Measurements from ENCODE around the gene GRID2IP.
"Not testable (repeated sequence)": the region's sequence is repeated elsewhere in the genome, so short reads cannot be mapped to it uniquely, and the experiment has no call there.

The GRID2IP gene

GRCh38 chr7:6481445-6481844 is 69.8 kb downstream of the GRID2IP start:
- DNase-seq: no peak

- DNase-seq: no peak
Observed at GRCh38 chr7:6480323-6480660, 71.0 kb downstream of the GRID2IP start.

- peak; percentile 9 for DNase-seq
Observed at GRCh38 chr7:6479067-6479466, 72.2 kb downstream of the GRID2IP start.

GRCh38 chr7:6478186-6478585 is 73.1 kb downstream of the GRID2IP start:
- DNase-seq: no peak

GRCh38 chr7:6477318-6477660 is 74.0 kb downstream of the GRID2IP start:
- no peak for DNase-seq

- DNase-seq: no peak
Observed at GRCh38 chr7:6476596-6477317, 74.5 kb downstream of the GRID2IP start.

- no peak for DNase-seq
Observed at GRCh38 chr7:6475433-6476186, 75.7 kb downstream of the GRID2IP start.

GRCh38 chr7:6465862-6466261 is 85.4 kb downstream of the GRID2IP start:
- no peak for DNase-seq

GRCh38 chr7:6463609-6464008 is 87.7 kb downstream of the GRID2IP start:
- DNase-seq: not testable (repeated sequence)

GRCh38 chr7:6461946-6462550 is 89.2 kb downstream of the GRID2IP start:
- DNase-seq: no peak

GRCh38 chr7:6460990-6461584 is 90.2 kb downstream of the GRID2IP start:
- no peak for DNase-seq

GRCh38 chr7:6460303-6460702 is 91.0 kb downstream of the GRID2IP start:
- no peak for DNase-seq

- DNase-seq: not testable (repeated sequence)
Observed at GRCh38 chr7:6458676-6459075, 92.6 kb downstream of the GRID2IP start.

GRCh38 chr7:6453734-6454133 is 97.5 kb downstream of the GRID2IP start:
- DNase-seq: no peak

- no peak for DNase-seq
Observed at GRCh38 chr7:6451224-6451705, 100.0 kb downstream of the GRID2IP start.

- not testable (repeated sequence) for DNase-seq
Observed at GRCh38 chr7:6450591-6450990, 100.7 kb downstream of the GRID2IP start.

GRCh38 chr7:6449884-6450283 is 101.4 kb downstream of the GRID2IP start:
- not testable (repeated sequence) for DNase-seq

- DNase-seq: no peak
Observed at GRCh38 chr7:6448943-6449543, 102.2 kb downstream of the GRID2IP start.

GRCh38 chr7:6447581-6448199 is 103.6 kb downstream of the GRID2IP start, which contains the start of gene DAGLB:
Gene DAGLB (minus strand): TSS chr7:6447954. CDS start chr7:6447842, 112 bp downstream.
- DNase-seq: peak; percentile 97
